Measurements from ENCODE around the gene CYP27B1. TPM values are rescaled to one million over a fixed set of nuclear protein-coding genes. Genes with fewer than 3 reads are reported as not detected.
A peak's percentile ranks its signal among the peaks of the same experiment; 100 is the strongest.

CYP27B1 gene
- total and polyA plus RNA-seq, 9 of the 15 experiments (the other 6 are each of a cell fraction or from before 2014, with no cell fraction given) = 0.18 to 4.2 (median 1.8) TPM

DNA sequence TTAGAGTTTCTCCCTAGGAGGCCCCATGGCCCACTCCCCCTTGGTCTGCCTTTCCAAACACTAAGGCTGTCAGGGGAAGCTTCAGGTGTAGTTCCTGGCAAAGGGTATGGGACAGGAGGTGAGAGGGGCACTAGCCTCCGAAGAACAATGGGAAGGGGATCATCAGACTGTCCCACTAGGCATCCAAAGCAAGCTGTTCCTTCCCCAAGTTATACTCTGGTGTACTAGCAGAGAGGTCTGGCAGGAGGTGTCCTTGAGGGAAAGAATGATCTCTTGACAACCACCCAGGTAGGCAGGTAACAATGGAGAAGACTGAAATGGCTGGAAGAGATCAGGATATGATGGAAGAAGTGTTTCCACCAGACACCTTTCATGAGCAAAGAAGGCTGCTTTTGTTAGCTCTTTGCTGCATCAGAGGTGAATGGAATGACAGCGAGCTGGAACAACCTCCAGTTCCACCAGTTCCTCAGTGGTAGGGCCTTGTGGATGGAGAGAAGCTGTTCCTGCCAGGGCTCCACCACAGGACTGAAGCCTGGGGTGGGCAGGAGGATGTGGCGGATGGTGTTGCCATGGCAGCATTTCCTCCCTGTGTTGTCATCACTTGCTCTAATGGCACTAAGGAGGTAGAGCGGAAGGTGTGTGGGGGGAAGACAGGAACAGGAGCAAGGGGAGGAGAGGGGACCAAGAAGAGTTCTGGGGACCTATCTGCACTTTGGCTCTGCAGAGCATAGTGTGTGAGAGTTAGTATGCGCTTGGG lies 26.0 kb downstream of the CYP27B1 start (continued):
- TF ChIP-seq, protein P1, sequence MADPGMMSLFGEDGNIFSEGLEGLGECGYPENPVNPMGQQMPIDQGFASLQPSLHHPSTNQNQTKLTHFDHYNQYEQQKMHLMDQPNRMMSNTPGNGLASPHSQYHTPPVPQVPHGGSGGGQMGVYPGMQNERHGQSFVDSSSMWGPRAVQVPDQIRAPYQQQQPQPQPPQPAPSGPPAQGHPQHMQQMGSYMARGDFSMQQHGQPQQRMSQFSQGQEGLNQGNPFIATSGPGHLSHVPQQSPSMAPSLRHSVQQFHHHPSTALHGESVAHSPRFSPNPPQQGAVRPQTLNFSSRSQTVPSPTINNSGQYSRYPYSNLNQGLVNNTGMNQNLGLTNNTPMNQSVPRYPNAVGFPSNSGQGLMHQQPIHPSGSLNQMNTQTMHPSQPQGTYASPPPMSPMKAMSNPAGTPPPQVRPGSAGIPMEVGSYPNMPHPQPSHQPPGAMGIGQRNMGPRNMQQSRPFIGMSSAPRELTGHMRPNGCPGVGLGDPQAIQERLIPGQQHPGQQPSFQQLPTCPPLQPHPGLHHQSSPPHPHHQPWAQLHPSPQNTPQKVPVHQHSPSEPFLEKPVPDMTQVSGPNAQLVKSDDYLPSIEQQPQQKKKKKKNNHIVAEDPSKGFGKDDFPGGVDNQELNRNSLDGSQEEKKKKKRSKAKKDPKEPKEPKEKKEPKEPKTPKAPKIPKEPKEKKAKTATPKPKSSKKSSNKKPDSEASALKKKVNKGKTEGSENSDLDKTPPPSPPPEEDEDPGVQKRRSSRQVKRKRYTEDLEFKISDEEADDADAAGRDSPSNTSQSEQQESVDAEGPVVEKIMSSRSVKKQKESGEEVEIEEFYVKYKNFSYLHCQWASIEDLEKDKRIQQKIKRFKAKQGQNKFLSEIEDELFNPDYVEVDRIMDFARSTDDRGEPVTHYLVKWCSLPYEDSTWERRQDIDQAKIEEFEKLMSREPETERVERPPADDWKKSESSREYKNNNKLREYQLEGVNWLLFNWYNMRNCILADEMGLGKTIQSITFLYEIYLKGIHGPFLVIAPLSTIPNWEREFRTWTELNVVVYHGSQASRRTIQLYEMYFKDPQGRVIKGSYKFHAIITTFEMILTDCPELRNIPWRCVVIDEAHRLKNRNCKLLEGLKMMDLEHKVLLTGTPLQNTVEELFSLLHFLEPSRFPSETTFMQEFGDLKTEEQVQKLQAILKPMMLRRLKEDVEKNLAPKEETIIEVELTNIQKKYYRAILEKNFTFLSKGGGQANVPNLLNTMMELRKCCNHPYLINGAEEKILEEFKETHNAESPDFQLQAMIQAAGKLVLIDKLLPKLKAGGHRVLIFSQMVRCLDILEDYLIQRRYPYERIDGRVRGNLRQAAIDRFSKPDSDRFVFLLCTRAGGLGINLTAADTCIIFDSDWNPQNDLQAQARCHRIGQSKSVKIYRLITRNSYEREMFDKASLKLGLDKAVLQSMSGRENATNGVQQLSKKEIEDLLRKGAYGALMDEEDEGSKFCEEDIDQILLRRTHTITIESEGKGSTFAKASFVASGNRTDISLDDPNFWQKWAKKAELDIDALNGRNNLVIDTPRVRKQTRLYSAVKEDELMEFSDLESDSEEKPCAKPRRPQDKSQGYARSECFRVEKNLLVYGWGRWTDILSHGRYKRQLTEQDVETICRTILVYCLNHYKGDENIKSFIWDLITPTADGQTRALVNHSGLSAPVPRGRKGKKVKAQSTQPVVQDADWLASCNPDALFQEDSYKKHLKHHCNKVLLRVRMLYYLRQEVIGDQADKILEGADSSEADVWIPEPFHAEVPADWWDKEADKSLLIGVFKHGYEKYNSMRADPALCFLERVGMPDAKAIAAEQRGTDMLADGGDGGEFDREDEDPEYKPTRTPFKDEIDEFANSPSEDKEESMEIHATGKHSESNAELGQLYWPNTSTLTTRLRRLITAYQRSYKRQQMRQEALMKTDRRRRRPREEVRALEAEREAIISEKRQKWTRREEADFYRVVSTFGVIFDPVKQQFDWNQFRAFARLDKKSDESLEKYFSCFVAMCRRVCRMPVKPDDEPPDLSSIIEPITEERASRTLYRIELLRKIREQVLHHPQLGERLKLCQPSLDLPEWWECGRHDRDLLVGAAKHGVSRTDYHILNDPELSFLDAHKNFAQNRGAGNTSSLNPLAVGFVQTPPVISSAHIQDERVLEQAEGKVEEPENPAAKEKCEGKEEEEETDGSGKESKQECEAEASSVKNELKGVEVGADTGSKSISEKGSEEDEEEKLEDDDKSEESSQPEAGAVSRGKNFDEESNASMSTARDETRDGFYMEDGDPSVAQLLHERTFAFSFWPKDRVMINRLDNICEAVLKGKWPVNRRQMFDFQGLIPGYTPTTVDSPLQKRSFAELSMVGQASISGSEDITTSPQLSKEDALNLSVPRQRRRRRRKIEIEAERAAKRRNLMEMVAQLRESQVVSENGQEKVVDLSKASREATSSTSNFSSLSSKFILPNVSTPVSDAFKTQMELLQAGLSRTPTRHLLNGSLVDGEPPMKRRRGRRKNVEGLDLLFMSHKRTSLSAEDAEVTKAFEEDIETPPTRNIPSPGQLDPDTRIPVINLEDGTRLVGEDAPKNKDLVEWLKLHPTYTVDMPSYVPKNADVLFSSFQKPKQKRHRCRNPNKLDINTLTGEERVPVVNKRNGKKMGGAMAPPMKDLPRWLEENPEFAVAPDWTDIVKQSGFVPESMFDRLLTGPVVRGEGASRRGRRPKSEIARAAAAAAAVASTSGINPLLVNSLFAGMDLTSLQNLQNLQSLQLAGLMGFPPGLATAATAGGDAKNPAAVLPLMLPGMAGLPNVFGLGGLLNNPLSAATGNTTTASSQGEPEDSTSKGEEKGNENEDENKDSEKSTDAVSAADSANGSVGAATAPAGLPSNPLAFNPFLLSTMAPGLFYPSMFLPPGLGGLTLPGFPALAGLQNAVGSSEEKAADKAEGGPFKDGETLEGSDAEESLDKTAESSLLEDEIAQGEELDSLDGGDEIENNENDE (IDR thresholded peaks at IDR 0.05; ENCODE audit: low read depth, low read length) = no peak
- TF ChIP-seq CTBP1 (IDR thresholded peaks at IDR 0.05; ENCODE audit: borderline replicate concordance) (peak; percentile 45; the same call in 1 of the 2 replicates), KAT8 (IDR thresholded peaks at IDR 0.05; ENCODE audit: low read depth) (no peak), BMI1 (IDR thresholded peaks at IDR 0.05; ENCODE audit: low read length) (no peak), ZNF274 (IDR thresholded peaks at IDR 0.05; ENCODE audit: borderline replicate concordance, low read depth, low read length) (no peak), SPI1 (IDR thresholded peaks at IDR 0.05; ENCODE audit: borderline replicate concordance, low read depth, low read length) (0 out of 2 replicates have a peak, but pooled peaks have one; percentile 2), ZNF24 (IDR thresholded peaks at IDR 0.05) (no peak), YY1 (IDR thresholded peaks at IDR 0.05; ENCODE audit: borderline replicate concordance in 1 of 3, control insufficient read depth in 1 of 3, extremely low read depth in 1 of 3, insufficient read depth in 3 of 3, insufficient read length in 1 of 3, insufficient replicate concordance in 2 of 3, low read depth in 1 of 3, low read length in 2 of 3) (no peak)
- TF ChIP-seq, protein P2, sequence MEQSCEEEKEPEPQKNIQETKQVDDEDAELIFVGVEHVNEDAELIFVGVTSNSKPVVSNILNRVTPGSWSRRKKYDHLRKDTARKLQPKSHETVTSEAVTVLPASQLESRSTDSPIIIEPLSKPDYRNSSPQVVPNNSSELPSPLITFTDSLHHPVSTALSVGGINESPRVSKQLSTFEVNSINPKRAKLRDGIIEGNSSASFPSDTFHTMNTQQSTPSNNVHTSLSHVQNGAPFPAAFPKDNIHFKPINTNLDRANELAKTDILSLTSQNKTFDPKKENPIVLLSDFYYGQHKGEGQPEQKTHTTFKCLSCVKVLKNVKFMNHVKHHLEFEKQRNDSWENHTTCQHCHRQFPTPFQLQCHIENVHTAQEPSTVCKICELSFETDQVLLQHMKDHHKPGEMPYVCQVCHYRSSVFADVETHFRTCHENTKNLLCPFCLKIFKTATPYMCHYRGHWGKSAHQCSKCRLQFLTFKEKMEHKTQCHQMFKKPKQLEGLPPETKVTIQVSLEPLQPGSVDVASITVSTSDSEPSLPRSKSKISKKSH (CRISPR knock-in tag; IDR thresholded peaks at IDR 0.05) = no peak
- TF ChIP-seq, protein P3, sequence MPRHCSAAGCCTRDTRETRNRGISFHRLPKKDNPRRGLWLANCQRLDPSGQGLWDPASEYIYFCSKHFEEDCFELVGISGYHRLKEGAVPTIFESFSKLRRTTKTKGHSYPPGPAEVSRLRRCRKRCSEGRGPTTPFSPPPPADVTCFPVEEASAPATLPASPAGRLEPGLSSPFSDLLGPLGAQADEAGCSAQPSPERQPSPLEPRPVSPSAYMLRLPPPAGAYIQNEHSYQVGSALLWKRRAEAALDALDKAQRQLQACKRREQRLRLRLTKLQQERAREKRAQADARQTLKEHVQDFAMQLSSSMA (CRISPR knock-in tag; IDR thresholded peaks at IDR 0.05) = no peak
